Heart right ventricle (tissue), 16 donors: ENCODE data around the gene AFDN. TPM values are rescaled to one million over a fixed set of nuclear protein-coding genes. Genes with fewer than 3 reads are reported as not detected.

Experiments used
- ATAC-seq, 8 donors: fragments of 200-7000 bp; cut with Tn5 transposase; one replicate each; pipeline ENCODE4 v1.9.1; 2020; ENCODE audit warnings: mild to moderate bottlenecking in 8 of 8, moderate library complexity in 8 of 8, moderate number of reproducible peaks in 1 of 8
- DNase-seq, 2 donors: peaks; one replicate each; pipeline ENCODE4 v3.0.0-alpha.2; 2020
- H3K27ac ChIP-seq, 10 donors: fragments of 200-600 bp; sonication (generic) in 2 of 10; one replicate each; pipeline versions ENCODE4 v1.5.0 to v1.8.0; 2020 to 2022; ENCODE audit warnings: mild to moderate bottlenecking in 3 of 10
- H3K27me3 ChIP-seq, 7 donors: fragments of 200-600 bp; one replicate each; pipeline ENCODE4 v1.8.0; 2021 to 2022; ENCODE audit warnings: mild to moderate bottlenecking in 2 of 7
- H3K36me3 ChIP-seq, 9 donors: fragments of 200-600 bp; sonication (generic) in 1 of 9; one replicate each; pipeline versions ENCODE4 v1.5.0 to v1.8.0; 2020 to 2022; ENCODE audit warnings: mild to moderate bottlenecking in 2 of 9
- H3K4me1 ChIP-seq, 9 donors: fragments of 200-600 bp; sonication (generic) in 1 of 9; one replicate each; pipeline versions ENCODE4 v1.5.0 to v1.8.0; 2020 to 2022; ENCODE audit warnings: mild to moderate bottlenecking in 4 of 9
- H3K4me3 ChIP-seq, 10 donors: fragments of 200-600 bp; sonication (generic) in 2 of 10; one replicate each; pipeline versions ENCODE4 v1.5.0 to v1.8.0; 2020 to 2022; ENCODE audit warnings: mild to moderate bottlenecking in 7 of 10, moderate library complexity in 2 of 10
- H3K9me3 ChIP-seq, 11 donors: fragments of 200-600 bp in 10 of 11; sonication (generic) in 2 of 11; one replicate each; pipeline versions ENCODE4 v1.5.0 to v1.8.0; 2013 to 2022; ENCODE audit warnings: mild to moderate bottlenecking in 2 of 11, control low read depth in 1 of 11, moderate library complexity in 1 of 11
- WGBS, 2 donors: extraction: QIAGEN DNeasy Blood & Tissue Kit; methylation state at CpG; one replicate each; pipeline ENCODE4 v1.1.7; 2013; ENCODE audit warnings: inconsistent platforms in 1 of 2; 5-methylcytosine and 5-hydroxymethylcytosine counted together
- intact Hi-C, 10 donors: fragments of 100-400 bp; cut with DNase I; formaldehyde crosslinking; loops; one replicate each; pipeline versions ENCODE4 v1.11.1 to v1.14.2; 2022
- polyA plus RNA-seq, 2 donors: library from polyadenylated mRNA; stranded (reverse); fragments of 200-250 nt; gene quantifications; one replicate each; pipeline ENCODE4 v1.2.3, GENCODE V29; 2013
- total RNA-seq, 10 donors: library from RNA; stranded (reverse); fragmentation: NEBNext Ultra II Directional in 3 of 10; extraction: Animal tissue kit (Norgen Biotek cat#: 25700) in 3 of 10; gene quantifications; one replicate each; pipeline versions ENCODE4 v1.2.1 to v1.2.4, GENCODE V29; 2021 to 2023
- TF ChIP-seq, protein P1 (sequence below), 9 donors: fragments of 200-600 bp; sonication (generic) in 2 of 9; IDR thresholded peaks; one replicate each; pipeline versions ENCODE4 v1.5.0 to v1.8.0; 2021 to 2022; ENCODE audit warnings: antibody characterized with exemption in 9 of 9, mild to moderate bottlenecking in 5 of 9, moderate library complexity in 1 of 9
- donor health status: Arrhythmogenic right ventricular cardiomyopathy.
- donor health status: ischemic (EF 13 %, LVEDD 7.1; RV severe dilation, severe dysfunction).
- donor health status: healthy with polysubstance abuse.
- donor health status: DM: no; HTN: yes; CAD: no.
- donor health status: DM: no; HTN: no; CAD: no.
- donor health status: ischemic (EF 25% LVEDD 6.9; RV normal size, moderate dysfunction).
- donor health status: ischemic (EF 25% LVEDD 5.7; RV mildly dilated, moderate dysfunction).
- donor health status: healthy.
- donor health status: DM: yes; HTN: yes; CAD: no.
- donor health status: Ischemic cardiomyopathy.
- donor health status: ischemic (EF 35%, LVEDD 5.7; RV mildly dilated, moderate dysfunction).
- donor health status: nonischemic (EF 11% LVEDD 7.7; RV severe dilation, severe dysfunction).
- donor health status: DM: yes; HTN: yes; CAD: no.
- donor health status: PGD.
- donor health status: ischemic (EF 29% LVEDD 5.4; RV normal size, mild dysfunction).
- donor health status: nonischemic (EF 23%, LVEDD 6.1; RV moderate dilation, normal function).

AFDN gene
- total and polyA plus RNA-seq, 12 donors: 17.4 to 79.9 (median 58.0) TPM

DNA sequence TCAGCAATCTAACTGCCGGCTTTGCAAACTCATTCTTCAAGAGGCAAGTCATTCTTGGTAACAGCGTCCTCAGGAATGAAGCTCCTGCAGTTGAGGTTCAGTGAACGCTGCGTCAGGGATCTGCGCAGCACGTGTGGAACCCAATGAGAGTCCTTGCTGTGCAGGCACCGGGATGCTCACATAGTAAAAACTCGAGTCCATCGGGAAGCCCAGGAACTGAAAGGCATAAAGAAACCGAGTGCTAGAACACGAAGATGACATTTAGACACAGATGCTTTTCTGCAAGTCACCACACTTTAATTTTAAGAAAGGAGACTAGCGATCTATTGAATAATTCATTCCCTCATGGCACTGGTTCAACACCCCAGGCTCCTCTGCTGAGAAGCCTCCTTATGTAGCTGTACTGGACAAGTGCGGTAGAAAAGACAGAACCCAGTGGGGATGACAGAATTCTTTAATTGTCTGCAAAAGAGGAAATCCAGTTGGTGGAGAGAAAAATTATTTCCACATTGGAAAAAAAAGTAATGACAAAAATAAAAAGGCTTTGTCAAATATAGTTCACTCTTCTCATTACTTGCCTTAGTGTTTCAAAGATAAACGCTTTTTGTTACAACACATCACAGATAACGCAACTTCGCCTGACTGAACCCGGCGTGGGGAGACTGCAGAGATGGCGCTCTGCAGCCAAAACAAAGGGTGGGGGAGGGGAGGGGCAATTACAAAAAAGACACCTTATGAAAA, 1.9 kb upstream of the AFDN start:
- no peaks in the 10 kb centered on the region for H3K36me3 ChIP-seq
- peaks cover 2 to 34% (median 29%) of the 10 kb centered on the region in 9 donors for H3K4me1 ChIP-seq
- H3K9me3 ChIP-seq: no peaks in the 10 kb centered on the region
- TF ChIP-seq, protein P1, sequence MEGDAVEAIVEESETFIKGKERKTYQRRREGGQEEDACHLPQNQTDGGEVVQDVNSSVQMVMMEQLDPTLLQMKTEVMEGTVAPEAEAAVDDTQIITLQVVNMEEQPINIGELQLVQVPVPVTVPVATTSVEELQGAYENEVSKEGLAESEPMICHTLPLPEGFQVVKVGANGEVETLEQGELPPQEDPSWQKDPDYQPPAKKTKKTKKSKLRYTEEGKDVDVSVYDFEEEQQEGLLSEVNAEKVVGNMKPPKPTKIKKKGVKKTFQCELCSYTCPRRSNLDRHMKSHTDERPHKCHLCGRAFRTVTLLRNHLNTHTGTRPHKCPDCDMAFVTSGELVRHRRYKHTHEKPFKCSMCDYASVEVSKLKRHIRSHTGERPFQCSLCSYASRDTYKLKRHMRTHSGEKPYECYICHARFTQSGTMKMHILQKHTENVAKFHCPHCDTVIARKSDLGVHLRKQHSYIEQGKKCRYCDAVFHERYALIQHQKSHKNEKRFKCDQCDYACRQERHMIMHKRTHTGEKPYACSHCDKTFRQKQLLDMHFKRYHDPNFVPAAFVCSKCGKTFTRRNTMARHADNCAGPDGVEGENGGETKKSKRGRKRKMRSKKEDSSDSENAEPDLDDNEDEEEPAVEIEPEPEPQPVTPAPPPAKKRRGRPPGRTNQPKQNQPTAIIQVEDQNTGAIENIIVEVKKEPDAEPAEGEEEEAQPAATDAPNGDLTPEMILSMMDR (IDR thresholded peaks at IDR 0.05): no peak
- H3K4me3 ChIP-seq: peak overlapping the region in 2 of 10 donors; percentile 72 to 93
- no peak for DNase-seq
- WGBS, 2 donors: 57 to 60% methylated on average over 19 of the region's 19 CpGs
- H3K27ac ChIP-seq: peak overlapping the region in 3 of 10 donors; percentile 14 to 43 (median 20)
- no peak for ATAC-seq
- intact Hi-C loops: loop anchor here in 2 of 10 donors (5.0 to 10.0 kb wide), 2 partner anchors 142 to 340 kb away; no protein-coding TSS in a partner anchor
- peaks cover 0 to 39% (median 0%) of the 10 kb centered on the region in 7 donors for H3K27me3 ChIP-seq

DNA sequence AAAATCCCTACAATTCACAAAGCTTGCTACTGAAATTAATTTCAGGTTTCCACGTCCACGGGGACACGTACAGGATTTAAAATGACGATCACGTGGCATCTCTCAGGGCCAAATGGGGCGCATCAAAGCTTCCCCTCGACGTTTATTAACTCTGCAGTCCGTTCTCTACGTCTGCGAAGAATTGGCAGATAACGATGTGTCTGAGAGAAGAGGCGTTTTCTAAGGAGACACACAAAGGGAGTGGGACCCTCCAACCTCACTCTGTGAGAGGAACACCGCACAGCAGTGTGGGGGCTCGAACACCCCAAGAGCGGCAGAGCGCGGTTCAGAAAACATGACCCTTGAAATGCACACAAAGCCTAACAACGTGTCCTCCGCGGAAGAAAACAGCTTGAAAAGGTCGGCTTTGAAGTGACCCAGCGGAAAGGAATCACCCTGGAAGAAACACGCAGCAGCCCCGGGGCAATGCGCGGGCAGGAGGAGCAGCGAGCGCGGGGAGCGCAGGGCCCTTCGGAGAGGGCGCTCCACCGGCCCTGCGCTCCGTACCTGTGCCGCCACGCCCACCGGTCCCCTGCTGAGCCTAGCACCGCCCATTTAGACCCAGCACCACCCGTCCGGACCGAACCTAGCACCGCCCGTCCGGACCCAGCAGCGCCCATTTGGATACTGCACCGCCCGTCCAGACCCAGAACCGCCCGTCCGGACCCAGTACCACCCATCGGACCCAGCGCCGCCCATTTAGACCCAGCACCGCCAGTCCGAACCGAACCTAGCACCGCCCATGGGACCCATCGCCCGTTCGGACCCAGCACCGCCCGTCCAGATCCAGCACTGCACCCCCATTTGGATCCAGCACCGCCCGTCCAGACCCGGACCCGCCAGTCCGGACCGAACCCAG, 1.1 kb upstream of the AFDN start:
- peak; percentile 36 to 78 (median 55) for ATAC-seq

DNA sequence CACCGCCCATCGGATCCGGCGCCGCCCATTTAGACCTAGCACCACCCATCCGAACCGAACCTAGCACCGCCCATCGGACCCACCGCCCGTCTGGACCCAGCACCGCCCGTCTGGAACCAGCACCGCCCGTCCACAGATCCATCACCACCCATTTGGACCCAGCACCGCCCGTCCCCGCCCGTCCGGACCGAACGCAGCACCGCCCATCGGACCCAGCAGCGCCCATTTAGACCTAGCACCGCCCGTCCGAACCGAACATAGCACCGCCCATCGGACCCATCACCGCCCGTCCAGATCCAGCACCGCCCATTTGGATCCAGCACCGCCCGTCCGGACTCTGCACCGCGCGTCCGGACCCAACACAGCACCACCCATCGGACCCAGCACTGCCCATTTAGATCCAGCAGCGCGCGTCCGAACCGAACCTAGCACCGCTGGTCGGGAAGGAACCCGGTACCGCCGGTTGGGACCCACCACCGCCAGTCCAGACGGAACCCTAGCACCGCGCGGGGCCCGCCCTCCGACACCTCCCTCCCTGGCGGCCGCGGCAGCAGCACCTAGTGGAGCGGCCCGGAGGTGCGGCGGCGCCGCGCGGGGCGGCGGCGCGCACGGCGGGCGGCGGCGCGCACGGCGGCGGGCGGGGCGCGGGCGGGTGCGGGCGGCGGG, 348 bp upstream of the AFDN start:
- Histone ChIP-seq H3K9me3 (no peaks in the 10 kb centered on the region), H3K4me3 (peak overlapping the region; percentile 68 to 93 (median 76)), H3K27me3 (peaks cover 0 to 43% (median 0%) of the 10 kb centered on the region in 7 donors), H3K4me1 (peaks cover 4 to 47% (median 42%) of the 10 kb centered on the region in 9 donors), H3K27ac (peak overlapping the region in 7 of 10 donors; percentile 14 to 67 (median 54)), H3K36me3 (no peaks in the 10 kb centered on the region)
- TF ChIP-seq, protein P1 (IDR thresholded peaks at IDR 0.05): peak; percentile 23 to 60 (median 41)
- ATAC-seq (peak; percentile 91 to 95 (median 93)), DNase-seq (peak; percentile 75 to 77)
- intact Hi-C loops: loop anchor here in 2 of 10 donors (5.0 to 10.0 kb wide), 2 partner anchors 144 to 342 kb away; no protein-coding TSS in a partner anchor
- WGBS, 2 donors: 1% methylated on average over 61 to 90 of the region's 90 CpGs

More for the DNA sequence above, 1.1 kb upstream of the AFDN start:
- peak; percentile 29 to 44 for DNase-seq
- WGBS, 2 donors: 7 to 12% methylated on average over 70 of the region's 70 CpGs
- no peaks in the 10 kb centered on the region for H3K36me3 ChIP-seq
- peaks cover 4 to 41% (median 35%) of the 10 kb centered on the region in 9 donors for H3K4me1 ChIP-seq
- TF ChIP-seq, protein P1 (IDR thresholded peaks at IDR 0.05): no peak
- H3K9me3 ChIP-seq: no peaks in the 10 kb centered on the region
- peaks cover 0 to 43% (median 0%) of the 10 kb centered on the region in 7 donors for H3K27me3 ChIP-seq
- peak overlapping the region in 5 of 10 donors; percentile 14 to 66 (median 54) for H3K27ac ChIP-seq
- intact Hi-C loops: loop anchor here in 2 of 10 donors (5.0 to 10.0 kb wide), 2 partner anchors 143 to 341 kb away; no protein-coding TSS in a partner anchor
- peak overlapping the region; percentile 68 to 93 (median 76) for H3K4me3 ChIP-seq
